SJCRH30 (cell line): ENCODE data around the gene ZNF581. TPM values are rescaled to one million over a fixed set of nuclear protein-coding genes. Genes with fewer than 3 reads are reported as not detected.
A peak's percentile ranks its signal among the peaks of the same experiment; 100 is the strongest.

ENCODE experiments used
- DNase-seq, 2 experiments: peaks; one replicate each; pipeline ENCODE4 v3.0.0-alpha.2; 2015 to 2020
- H3K27ac ChIP-seq: fragments of 250-450 bp; sonication (Bioruptor Pico); 2 replicates; pipeline ENCODE4 v1.5.1; 2020; ENCODE audit warnings: mild to moderate bottlenecking, moderate library complexity
- H3K27me3 ChIP-seq: fragments of 250-450 bp; sonication (Bioruptor Pico); 2 replicates; pipeline ENCODE4 v1.5.1; 2020; ENCODE audit warnings: mild to moderate bottlenecking, moderate library complexity
- H3K36me3 ChIP-seq: fragments of 250-450 bp; sonication (Bioruptor Pico); 2 replicates; pipeline ENCODE4 v1.5.1; 2020; ENCODE audit warnings: mild to moderate bottlenecking, moderate library complexity
- H3K4me1 ChIP-seq: fragments of 250-450 bp; sonication (Bioruptor Pico); 2 replicates; pipeline ENCODE4 v1.5.1; 2020; ENCODE audit warnings: mild to moderate bottlenecking, moderate library complexity
- H3K4me3 ChIP-seq: fragments of 250-450 bp; sonication (Bioruptor Pico); 2 replicates; pipeline ENCODE4 v1.5.1; 2020; ENCODE audit warnings: mild to moderate bottlenecking, moderate library complexity
- H3K9me3 ChIP-seq: fragments of 250-450 bp; sonication (Bioruptor Pico); replicated peaks from 2 replicates; pipeline ENCODE4 v1.5.1; 2020; ENCODE audit warnings: mild to moderate bottlenecking, moderate library complexity
- total RNA-seq: library from RNA; depleted of rRNA; stranded (reverse); fragments of >200 nt; shearing (Covaris generic); gene quantifications from 2 replicates; pipeline ENCODE4 v1.2.3, GENCODE V29; 2014

Gene ZNF581
- total RNA-seq, 1 experiment from 2014 or later = 17.9 TPM

DNA sequence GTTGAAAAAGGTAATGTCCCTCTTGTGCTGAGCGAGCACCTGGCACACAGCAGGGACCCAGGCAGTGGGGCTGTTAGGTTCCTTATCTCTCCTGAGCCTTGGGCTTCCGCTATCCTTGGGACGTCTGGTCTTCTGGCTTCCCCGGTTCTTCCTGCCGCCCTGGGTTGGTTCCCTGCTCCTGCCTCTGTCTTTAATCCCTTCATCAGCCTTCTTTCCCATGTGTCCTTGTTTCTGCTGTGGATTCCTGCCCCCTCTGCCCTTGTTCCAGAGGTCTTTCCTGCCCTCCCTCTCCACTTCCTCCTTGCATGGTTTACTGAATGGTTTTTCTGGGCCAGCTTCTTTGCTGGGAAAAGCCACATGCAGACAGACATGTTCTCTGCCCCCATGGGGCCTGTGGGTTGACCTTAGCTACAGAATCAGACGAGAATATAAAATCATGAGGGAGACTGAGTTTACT is 34.2 kb downstream of the ZNF581 start:
- no peaks in the 10 kb centered on the region for H3K4me1 ChIP-seq
- H3K36me3 ChIP-seq = peaks cover 11% of the 10 kb centered on the region
- H3K27ac ChIP-seq = no peak overlapping the region
- H3K4me3 ChIP-seq = no peak overlapping the region
- DNase-seq = no peak
- H3K9me3 ChIP-seq = no peaks in the 10 kb centered on the region
- H3K27me3 ChIP-seq = no peaks in the 10 kb centered on the region

DNA sequence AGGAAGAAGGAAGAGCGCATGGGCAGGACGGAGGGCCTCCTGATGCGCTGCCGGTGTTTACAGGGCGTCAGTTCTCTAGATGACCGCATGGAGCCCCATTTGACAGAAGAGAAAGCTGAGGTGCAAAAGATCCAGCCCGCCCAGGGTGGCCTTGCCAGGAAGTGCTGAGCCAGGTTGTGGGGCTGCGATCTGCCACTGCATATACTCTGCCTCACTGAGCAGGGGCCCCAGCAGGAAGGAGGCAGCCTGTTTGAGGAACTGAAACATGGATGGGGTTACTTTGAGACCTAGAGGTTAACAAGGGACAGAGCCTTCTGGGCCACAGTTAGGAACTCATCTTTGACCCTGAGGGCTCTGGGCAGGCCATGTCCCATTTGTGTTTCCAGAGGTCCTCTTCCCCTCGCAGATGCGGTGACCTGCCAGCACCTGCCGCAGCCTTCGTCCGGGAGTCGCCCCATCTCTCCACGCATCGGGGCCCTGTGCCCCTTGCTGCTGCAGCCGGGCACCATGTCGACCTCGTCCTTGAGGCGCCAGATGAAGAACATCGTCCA is 34.7 kb downstream of the ZNF581 start:
- peaks cover 17% of the 10 kb centered on the region for H3K36me3 ChIP-seq
- no peak for DNase-seq

DNA sequence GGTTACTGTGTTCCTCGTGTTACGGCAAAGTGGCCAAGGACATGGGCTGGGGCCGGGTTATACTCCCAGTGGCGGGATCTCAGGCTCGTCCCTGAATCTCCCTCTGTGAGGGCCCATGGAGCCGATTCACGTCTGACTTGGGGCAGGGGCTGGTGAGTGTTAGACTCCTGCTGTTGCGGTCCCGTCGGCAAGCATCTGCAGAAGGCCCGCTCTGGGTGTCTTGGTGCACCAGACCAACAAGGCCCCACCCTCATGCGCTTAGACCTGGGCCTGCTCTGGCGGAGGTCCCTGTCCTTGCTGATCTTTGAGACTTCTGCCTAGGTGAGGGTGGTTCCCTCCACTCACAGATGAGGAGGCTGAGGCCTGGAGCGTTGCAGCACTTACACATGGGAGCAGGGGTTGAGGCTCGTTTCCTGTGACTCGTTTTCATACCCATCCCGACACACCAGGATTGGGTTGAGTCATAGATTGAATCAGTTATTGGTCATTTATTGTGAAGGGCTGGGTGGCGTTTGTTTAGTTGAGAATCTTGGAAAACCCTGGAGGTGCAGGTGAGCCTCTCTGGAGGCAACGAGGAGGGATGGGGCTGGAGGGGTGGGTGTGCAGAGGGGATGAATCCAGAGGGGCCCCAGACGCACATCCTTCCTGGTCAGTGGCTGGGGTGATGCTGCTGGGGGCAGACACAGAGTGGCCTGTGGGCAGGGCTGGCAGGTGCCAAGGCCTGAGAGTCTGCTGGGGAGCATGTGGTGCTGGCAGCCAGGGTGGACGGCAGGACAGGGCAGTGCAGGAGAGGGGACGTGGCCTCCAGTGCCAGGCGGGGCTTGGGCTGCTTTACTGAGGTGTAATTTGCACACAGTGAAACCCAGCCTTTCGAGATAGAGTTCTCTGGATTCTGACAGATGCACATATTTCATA is 36.2 kb downstream of the ZNF581 start:
- Histone ChIP-seq H3K4me1 (no peaks in the 10 kb centered on the region), H3K9me3 (no peaks in the 10 kb centered on the region), H3K27ac (no peak overlapping the region), H3K36me3 (peaks cover 19% of the 10 kb centered on the region), H3K27me3 (no peaks in the 10 kb centered on the region), H3K4me3 (no peak overlapping the region)
- no peak for DNase-seq

More for the DNA sequence above, 34.7 kb downstream of the ZNF581 start:
- no peak overlapping the region for H3K27ac ChIP-seq
- H3K4me1 ChIP-seq = no peaks in the 10 kb centered on the region
- H3K4me3 ChIP-seq = no peak overlapping the region
- H3K27me3 ChIP-seq = no peaks in the 10 kb centered on the region
- H3K9me3 ChIP-seq = no peaks in the 10 kb centered on the region

DNA sequence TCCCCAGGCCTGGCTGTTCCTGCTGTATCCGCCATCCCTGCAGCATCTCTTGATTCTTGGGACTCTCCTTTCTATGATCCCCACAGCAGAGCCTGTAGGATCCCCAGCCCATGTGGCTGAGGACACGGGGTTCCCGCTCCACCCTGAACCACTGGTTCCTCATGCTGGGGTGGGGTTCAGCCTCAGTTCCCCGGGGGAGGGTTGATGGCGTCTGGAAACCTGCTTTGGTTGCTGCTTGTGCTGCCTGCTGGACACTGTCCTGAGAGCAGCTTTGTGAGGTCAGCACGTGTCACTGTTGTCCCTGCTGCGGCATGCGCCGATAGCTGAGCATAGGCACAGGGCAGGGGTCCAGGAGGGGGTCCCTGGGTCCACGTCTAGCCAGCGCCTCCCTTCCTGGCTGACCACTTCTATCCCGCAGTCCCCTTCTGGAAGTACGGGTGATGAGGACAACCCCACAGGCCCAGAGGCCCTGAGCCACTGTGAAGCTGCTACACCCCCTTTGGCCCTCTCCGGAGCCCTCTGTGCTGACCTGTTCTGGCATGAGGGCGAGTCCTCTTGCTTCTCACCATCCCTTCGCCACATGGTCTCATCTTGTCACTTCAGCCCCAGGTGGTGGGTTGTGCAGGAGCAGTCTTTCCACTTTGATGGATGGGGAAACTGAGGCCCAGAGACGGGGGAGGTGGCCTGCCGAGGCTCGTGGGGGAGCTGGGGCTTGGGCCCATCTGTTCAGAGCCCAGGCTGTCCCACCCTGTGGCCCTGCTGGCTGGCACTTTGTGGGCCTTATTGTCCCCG is 37.1 kb downstream of the ZNF581 start:
- no peaks in the 10 kb centered on the region for H3K4me1 ChIP-seq
- no peak for DNase-seq
- H3K36me3 ChIP-seq = peaks cover 22% of the 10 kb centered on the region
- H3K9me3 ChIP-seq = no peaks in the 10 kb centered on the region
- H3K4me3 ChIP-seq = no peak overlapping the region
- no peaks in the 10 kb centered on the region for H3K27me3 ChIP-seq
- no peak overlapping the region for H3K27ac ChIP-seq

DNA sequence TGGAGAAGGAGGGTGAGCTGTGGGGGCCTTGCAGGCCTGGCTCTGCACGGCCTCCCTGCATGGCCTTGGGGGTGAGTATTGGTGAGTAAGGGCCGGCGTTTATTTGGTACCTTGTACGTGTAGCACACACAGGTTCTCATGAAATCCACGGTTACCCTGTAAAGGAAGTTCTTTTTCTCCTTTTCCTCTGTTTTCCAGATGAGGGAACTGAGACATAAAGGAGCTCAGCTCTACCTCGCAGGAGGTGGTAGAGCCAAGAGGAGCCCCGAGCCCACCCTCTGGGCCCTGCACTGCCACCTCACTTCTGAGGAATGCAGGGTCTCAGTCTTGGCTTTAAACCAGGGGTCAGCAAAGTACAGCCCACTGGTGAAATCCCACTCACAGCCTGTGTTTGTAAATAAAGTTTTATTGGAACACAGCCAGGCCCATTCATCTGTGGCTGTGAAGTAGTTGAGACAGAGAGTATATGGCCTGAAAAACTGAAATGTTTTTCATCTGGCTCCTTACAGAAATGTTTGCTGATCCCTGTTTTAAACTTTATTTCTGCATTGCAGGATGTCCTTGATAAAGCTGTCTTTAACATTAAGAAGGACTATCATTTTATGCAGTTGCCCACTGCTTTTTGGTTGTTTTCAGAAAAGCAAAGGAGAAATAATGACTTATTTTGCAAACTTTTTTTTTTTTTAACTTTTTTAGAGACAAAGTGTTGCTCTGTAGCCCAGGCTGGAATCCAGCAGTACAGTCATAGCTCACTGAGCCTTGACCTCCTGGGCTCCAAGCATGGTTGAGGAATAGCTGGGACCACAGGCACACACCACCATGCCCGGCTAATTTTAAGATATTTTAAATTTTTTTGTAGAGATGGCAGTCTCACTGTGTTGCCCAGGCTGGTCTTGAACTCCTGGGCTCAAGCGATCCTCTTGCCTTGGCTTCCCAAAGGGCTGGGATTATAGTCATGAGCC is 38.0 kb downstream of the ZNF581 start:
- Histone ChIP-seq H3K4me3 (no peak overlapping the region), H3K27me3 (no peaks in the 10 kb centered on the region), H3K36me3 (peaks cover 22% of the 10 kb centered on the region), H3K27ac (no peak overlapping the region), H3K9me3 (no peaks in the 10 kb centered on the region), H3K4me1 (no peaks in the 10 kb centered on the region)
- no peak for DNase-seq

DNA sequence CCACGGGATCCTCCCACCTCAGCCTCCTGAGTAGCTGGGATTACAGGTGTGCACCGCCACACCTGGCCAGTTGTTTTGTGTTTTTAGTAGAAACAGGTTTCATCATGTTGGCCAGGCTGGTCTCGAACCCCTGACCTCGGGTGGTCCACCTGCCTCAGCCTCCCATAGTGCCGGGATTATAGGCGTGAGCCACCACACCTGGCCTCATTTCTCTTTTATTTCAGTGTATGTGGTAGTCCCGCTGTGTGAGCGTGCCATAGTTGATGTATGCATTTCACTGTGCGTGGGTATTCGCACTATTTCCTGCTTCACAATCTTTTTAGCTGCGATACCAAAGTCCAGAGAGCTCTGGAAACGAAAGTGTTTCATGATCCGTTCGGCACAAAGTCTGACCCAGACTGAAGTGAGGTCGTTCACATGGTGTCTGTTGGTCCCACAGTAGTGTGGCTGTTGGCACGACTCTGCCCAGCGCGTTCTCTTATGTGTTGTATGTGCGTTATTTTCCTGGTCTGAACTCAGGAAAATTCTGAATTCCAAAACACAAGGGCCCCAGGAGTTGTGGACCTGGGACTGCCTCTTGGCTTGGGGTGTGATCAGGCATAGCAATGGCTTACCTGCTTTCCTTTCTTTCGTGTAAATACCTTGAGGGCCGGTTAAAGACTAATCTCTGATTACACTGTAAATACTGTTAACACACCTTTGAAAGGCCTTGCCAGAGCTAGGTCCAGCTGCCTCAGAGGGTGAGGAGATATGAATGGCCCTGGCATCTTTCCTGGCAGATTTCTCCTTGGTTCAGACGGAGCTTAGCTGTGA is 40.2 kb downstream of the ZNF581 start:
- H3K27ac ChIP-seq = no peak overlapping the region
- no peak overlapping the region for H3K4me3 ChIP-seq
- no peaks in the 10 kb centered on the region for H3K9me3 ChIP-seq
- H3K27me3 ChIP-seq = no peaks in the 10 kb centered on the region
- no peak for DNase-seq
- H3K4me1 ChIP-seq = peaks cover 6% of the 10 kb centered on the region
- H3K36me3 ChIP-seq = peaks cover 22% of the 10 kb centered on the region

DNA sequence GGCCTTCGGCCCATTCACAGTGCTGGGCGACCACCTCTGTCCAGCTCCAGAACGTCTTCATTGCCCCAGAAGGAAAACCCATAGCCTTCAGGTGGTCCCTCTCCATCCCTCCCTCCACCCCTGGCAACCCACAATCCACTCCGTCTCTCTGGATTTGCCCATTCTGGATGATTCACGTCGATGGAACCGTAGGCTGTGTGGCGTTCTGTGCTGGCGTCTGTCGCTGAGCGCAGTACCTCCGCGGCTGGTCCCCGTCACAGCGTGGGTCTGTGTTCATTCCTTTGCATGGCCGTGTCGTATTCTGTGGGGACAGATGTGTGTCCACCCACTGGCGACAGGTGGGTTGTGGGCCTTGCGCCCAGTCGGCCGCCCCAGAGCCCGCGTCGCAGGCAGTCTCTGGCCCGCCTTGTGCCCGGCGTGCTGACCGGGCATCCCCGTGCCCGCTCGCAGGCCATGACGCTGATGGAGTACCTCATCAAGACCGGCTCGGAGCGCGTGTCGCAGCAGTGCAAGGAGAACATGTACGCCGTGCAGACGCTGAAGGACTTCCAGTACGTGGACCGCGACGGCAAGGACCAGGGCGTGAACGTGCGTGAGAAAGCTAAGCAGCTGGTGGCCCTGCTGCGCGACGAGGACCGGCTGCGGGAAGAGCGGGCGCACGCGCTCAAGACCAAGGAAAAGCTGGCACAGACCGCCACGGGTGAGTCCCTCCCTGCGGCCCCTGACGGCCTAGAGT is 41.7 kb downstream of the ZNF581 start:
- no peak overlapping the region for H3K27ac ChIP-seq
- peaks cover 12% of the 10 kb centered on the region for H3K4me1 ChIP-seq
- DNase-seq = no peak
- H3K27me3 ChIP-seq = no peaks in the 10 kb centered on the region
- peaks cover 31% of the 10 kb centered on the region for H3K36me3 ChIP-seq
- H3K4me3 ChIP-seq = no peak overlapping the region
- H3K9me3 ChIP-seq = no peaks in the 10 kb centered on the region

DNA sequence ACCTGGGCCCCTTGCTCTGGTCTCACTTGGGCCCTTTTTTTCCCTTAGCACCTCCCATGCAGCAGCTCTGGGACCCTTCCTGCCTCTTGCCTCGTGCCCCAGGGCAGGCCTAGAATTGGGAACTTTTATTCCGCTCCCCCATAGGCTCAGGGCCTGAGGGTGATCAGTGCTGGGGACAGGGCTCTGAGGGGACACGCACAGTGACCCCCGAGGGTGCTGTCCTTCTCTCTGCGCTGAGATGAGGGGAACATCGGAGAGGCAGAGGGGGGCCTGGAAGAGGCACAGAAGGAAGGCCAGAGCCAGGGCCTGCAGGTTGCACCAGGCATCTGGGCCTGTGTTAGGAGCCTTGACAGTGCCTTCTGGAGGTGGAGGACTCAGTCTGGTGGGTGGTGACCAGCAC is 42.3 kb downstream of the ZNF581 start:
- H3K36me3 ChIP-seq = peaks cover 35% of the 10 kb centered on the region
- H3K27ac ChIP-seq = no peak overlapping the region
- no peaks in the 10 kb centered on the region for H3K9me3 ChIP-seq
- H3K4me3 ChIP-seq = no peak overlapping the region
- H3K4me1 ChIP-seq = peaks cover 12% of the 10 kb centered on the region
- H3K27me3 ChIP-seq = no peaks in the 10 kb centered on the region
- no peak for DNase-seq

DNA sequence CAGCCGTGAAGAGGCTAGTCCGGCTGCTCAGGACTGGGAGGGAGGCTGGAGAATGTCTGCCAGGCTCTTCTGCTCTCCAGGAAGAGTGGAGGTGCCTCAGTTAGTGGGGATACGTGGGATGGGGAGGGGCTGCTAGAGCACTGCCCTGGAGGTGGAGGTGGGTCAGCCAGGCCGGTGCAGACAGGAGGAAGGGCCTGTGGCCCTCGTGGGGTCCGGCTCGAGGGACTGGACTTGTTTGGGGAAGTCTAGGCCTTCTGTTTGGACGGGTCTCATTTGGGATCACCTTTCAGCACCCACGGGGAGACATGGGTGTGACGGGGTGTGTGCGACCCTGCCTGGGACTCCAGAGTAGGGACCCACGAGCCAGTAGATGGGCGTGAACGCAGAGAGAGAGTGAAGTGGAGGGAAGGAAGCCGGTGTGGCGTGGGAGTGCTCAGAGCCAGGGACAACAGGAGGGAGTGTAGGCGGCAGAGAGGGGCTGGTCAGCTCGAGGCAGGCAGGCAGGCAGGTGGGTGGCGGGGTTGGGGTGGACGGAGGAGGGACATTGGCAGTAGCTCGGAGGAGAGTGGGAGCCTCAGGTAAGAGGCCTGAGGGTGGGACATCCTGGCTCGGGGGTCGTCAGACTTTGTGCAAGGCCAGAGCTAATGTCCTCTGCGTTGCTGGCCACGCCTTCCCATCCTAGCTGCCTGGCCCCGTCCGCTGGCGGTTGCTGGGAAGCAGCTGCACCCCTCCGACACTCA is 43.0 kb downstream of the ZNF581 start:
- H3K36me3 ChIP-seq = peaks cover 33% of the 10 kb centered on the region
- H3K27me3 ChIP-seq = no peaks in the 10 kb centered on the region
- H3K4me3 ChIP-seq = no peak overlapping the region
- no peaks in the 10 kb centered on the region for H3K9me3 ChIP-seq
- H3K27ac ChIP-seq = no peak overlapping the region
- peaks cover 12% of the 10 kb centered on the region for H3K4me1 ChIP-seq
- no peak for DNase-seq

DNA sequence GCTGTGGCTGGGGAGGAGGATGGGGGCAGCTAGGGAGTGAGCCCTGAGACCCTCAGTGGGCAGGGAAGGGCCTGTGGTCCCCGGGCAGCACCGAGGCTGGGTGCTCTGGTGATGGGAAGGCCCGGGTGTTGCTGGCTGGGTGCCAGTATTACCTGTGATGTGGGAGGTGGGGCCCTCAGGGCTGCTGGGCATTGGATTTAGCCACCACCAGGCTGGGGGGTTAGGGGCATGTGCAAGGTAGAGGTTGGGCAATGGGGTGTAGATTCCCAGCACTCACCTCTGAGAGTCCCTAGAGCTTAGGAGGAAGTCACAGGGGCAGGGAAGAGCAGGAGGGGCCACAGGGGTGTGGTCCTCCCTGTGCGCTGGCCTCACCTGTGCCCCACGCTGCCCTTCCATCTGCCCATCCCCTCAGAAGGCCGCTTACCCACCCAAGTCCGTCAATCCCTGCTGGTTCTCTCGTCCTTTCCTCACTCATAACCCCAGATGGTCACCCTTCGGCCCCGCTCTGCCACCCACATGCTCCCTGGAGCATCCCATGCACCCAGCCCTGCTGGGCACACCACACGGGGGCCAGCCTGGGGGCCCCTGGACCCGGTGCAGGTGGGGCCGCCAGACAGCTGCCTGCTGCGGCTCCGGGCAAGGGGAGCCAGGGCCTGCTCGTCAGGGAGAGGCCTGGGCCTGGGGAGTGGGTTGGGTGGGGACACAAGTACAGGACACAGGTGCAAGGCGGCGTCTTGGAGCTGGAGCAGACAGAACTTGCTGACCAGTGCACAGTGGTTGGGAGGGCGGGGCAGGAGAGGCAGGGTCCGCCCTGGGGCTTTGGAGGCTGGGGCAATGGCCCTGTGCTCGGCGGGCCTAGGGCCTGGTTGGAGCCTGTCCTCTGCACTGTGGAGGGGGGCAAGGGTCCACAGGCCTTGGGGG is 44.1 kb downstream of the ZNF581 start:
- Histone ChIP-seq H3K36me3 (peaks cover 30% of the 10 kb centered on the region), H3K27me3 (no peaks in the 10 kb centered on the region), H3K4me3 (no peak overlapping the region), H3K9me3 (no peaks in the 10 kb centered on the region), H3K4me1 (peaks cover 12% of the 10 kb centered on the region), H3K27ac (no peak overlapping the region)
- no peak for DNase-seq

DNA sequence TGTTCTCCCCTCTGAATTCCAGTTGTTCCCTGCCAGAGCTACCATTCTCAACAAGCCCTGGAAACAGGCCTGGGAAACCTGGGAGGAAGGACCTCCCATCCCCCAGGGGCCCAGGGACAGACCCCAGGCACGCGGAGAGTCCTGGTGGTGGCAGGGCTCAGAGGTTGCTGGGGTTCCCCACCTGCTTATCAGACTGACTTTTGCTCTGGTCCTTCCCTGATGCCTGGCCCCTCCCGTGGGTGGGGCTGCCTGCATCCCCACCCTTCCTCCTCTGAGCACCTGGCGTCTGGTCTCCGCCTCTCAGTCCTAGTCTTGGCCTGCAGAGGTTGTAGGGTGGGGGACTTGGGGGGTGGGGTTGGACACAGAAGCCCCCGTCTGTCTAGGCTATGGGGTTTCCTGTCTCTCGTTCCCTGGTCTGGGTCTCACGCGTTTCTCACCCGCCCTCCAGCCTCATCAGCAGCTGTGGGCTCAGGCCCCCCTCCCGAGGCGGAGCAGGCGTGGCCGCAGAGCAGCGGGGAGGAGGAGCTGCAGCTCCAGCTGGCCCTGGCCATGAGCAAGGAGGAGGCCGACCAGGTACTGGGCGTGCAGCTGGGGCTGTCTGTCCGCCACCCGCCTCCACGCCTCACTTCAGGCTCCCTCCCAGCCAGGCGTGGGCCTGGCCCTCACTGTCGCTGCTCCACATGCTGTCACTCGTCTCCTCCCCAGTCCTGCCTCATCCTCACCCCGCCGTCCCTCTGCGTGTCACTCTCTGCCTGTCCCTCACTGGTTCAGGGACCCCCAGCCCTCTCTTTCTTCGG is 45.2 kb downstream of the ZNF581 start:
- Histone ChIP-seq H3K4me1 (peaks cover 12% of the 10 kb centered on the region), H3K9me3 (no peaks in the 10 kb centered on the region), H3K27ac (peak overlapping the region; percentile 81), H3K4me3 (no peak overlapping the region), H3K27me3 (no peaks in the 10 kb centered on the region), H3K36me3 (peaks cover 30% of the 10 kb centered on the region)
- peak; percentile 95 for DNase-seq
